Measurements from ENCODE around the gene MOB1B. TPM values are rescaled to one million over a fixed set of nuclear protein-coding genes. Genes with fewer than 3 reads are reported as not detected.

MOB1B gene
- total RNA-seq, 1 experiment from 2014 or later = 33.2 TPM

GRCh38 chr4:70984106-70984505 lies 81.9 kb downstream of the MOB1B start (continued):
- no peak for TF ChIP-seq ZNF274 (IDR thresholded peaks at IDR 0.05; ENCODE audit: low read depth, low read length)
- no peak for TF ChIP-seq CBX3 (IDR thresholded peaks at IDR 0.05; ENCODE audit: low read depth)
- no peak for TF ChIP-seq SIN3A (IDR thresholded peaks at IDR 0.05; ENCODE audit: low read depth)
- TF ChIP-seq SP1 (IDR thresholded peaks at IDR 0.05; ENCODE audit: low read depth) = no peak
- no peak for TF ChIP-seq TCF7L2 (IDR thresholded peaks at IDR 0.05; ENCODE audit: borderline replicate concordance, extremely low read depth, insufficient read depth, insufficient read length)

GRCh38 chr4:70984589-70984988 lies 82.4 kb downstream of the MOB1B start:
- no peaks in the 10 kb centered on the region for H3K79me2 ChIP-seq (ENCODE audit: insufficient read depth, low read length)
- H3K9me3 ChIP-seq (ENCODE audit: control insufficient read depth in 1 of 2, insufficient read depth in 1 of 2, low read depth in 1 of 2, low read length in 2 of 2) = no peaks in the 10 kb centered on the region
- H3K4me3 ChIP-seq (replicated peaks in 1 of 2; ENCODE audit: low read depth in 1 of 2, low read length in 2 of 2) = no peak overlapping the region
- no peak for TF ChIP-seq TCF7L2 (IDR thresholded peaks at IDR 0.05; ENCODE audit: borderline replicate concordance, extremely low read depth, insufficient read depth, insufficient read length)
- no peak for TF ChIP-seq RAD21 (IDR thresholded peaks at IDR 0.05; ENCODE audit: low read depth)
- TF ChIP-seq CEBPB (IDR thresholded peaks at IDR 0.05; ENCODE audit: low read depth) = no peak
- no peak for TF ChIP-seq POLR2AphosphoS5 (IDR thresholded peaks at IDR 0.05; ENCODE audit: low read depth, low read length)
- TF ChIP-seq YY1 (IDR thresholded peaks at IDR 0.05; ENCODE audit: extremely low read depth, insufficient replicate concordance, low read depth, low read length) = no peak
- TF ChIP-seq ZFX (IDR thresholded peaks at IDR 0.05) = no peak
- TF ChIP-seq REST (IDR thresholded peaks at IDR 0.05; ENCODE audit: low read depth) = no peak
- no peak for TF ChIP-seq EGR1 (IDR thresholded peaks at IDR 0.05; ENCODE audit: low read depth)
- TF ChIP-seq CTCF (IDR thresholded peaks at IDR 0.05 in 2 of 3, conservative IDR thresholded peaks at IDR 0.05 in 1 of 3; ENCODE audit: borderline replicate concordance in 1 of 3, insufficient read depth in 1 of 3, low read depth in 2 of 3, low read length in 2 of 3) = no peak
- TF ChIP-seq SRF (IDR thresholded peaks at IDR 0.05; ENCODE audit: low read depth) = no peak
- TF ChIP-seq ATF3 (IDR thresholded peaks at IDR 0.05) = no peak
- no peak for TF ChIP-seq EZH2 (IDR thresholded peaks at IDR 0.05)
- TF ChIP-seq CBX3 (IDR thresholded peaks at IDR 0.05; ENCODE audit: low read depth) = no peak
- no peak for TF ChIP-seq SP1 (IDR thresholded peaks at IDR 0.05; ENCODE audit: low read depth)
- TF ChIP-seq SIN3A (IDR thresholded peaks at IDR 0.05; ENCODE audit: low read depth) = no peak
- no peak for TF ChIP-seq MAX (IDR thresholded peaks at IDR 0.05)
- TF ChIP-seq EZH2phosphoT487 (IDR thresholded peaks at IDR 0.05; ENCODE audit: borderline replicate concordance) = no peak
- no peak for TF ChIP-seq FOSL1 (IDR thresholded peaks at IDR 0.05; ENCODE audit: low read depth)
- no peak for TF ChIP-seq JUND (IDR thresholded peaks at IDR 0.05)
- no peak for TF ChIP-seq ZNF274 (IDR thresholded peaks at IDR 0.05; ENCODE audit: low read depth, low read length)
- RAD21 ChIA-PET (ENCODE audit: low non-redundant PET in 1 of 2, low total read pairs in 2 of 2, uncharacterized antibody in 2 of 2, unreplicated experiment in 2 of 2) = no interaction called here
- CTCF ChIA-PET = no interaction called here
- no peak for ATAC-seq
- no peak overlapping the region for H2AFZ ChIP-seq (ENCODE audit: low read depth, low read length, poor library complexity, severe bottlenecking)
- no peak overlapping the region for H3K9ac ChIP-seq (ENCODE audit: low read length)
- H3K9me2 ChIP-seq (ENCODE audit: insufficient read depth) = no peaks in the 10 kb centered on the region
- H3K4me1 ChIP-seq (ENCODE audit: control insufficient read depth in 1 of 2, insufficient read depth in 2 of 2, low read length in 2 of 2) = no peaks in the 10 kb centered on the region
- no peak overlapping the region for H3K4me2 ChIP-seq (ENCODE audit: low read length)
- BruUV-seq (replicated peaks) = no TSS peak
- intact Hi-C loops (cut with micrococcal nuclease) = no loop called here
- H4K20me1 ChIP-seq (ENCODE audit: insufficient read depth) = no peaks in the 10 kb centered on the region
- no peak for DNase-seq (ENCODE audit: low read depth, low spot score)
- no peaks in the 10 kb centered on the region for H3K27me3 ChIP-seq (ENCODE audit: insufficient read depth, low read length)
- POLR2A ChIA-PET = no interaction called here
- H3K27ac ChIP-seq (ENCODE audit: low read depth, low read length) = no peak overlapping the region
- no peaks in the 10 kb centered on the region for H3K36me3 ChIP-seq (ENCODE audit: control insufficient read depth in 1 of 2, insufficient read depth in 2 of 2, low read length in 2 of 2)

All from HCT116 (cell line).